Activated T-cell treated with anti-CD3 and anti-CD28 coated beads, Interleukin-2, amount 50 U/mL, for 4 hours (primary cell): ENCODE data around the gene SSBP3. TPM values are rescaled to one million over a fixed set of nuclear protein-coding genes. Genes with fewer than 3 reads are reported as not detected.

Source experiments
- ATAC-seq, 2 donors: fragments of 200-7000 bp; cut with Tn5 transposase; one replicate each; pipeline ENCODE4 v1.10.0; 2021
- DNase-seq: peaks from one replicate; pipeline ENCODE4 v3.0.0-alpha.2; 2020
- H3K27me3 Mint-ChIP-seq: one replicate; pipeline ENCODE4 v1.8.0; 2021; ENCODE audit warnings: low read depth, mixed read lengths
- H3K36me3 Mint-ChIP-seq: one replicate; pipeline ENCODE4 v1.8.0; 2022; ENCODE audit warnings: mixed read lengths; ENCODE audit not compliant: insufficient read depth
- H3K4me1 Mint-ChIP-seq: one replicate; pipeline ENCODE4 v1.8.0; 2021; ENCODE audit warnings: low read depth, mixed read lengths
- H3K4me3 Mint-ChIP-seq: one replicate; pipeline ENCODE4 v1.8.0; 2021; ENCODE audit warnings: mild to moderate bottlenecking, moderate library complexity, mixed read lengths
- H3K9me3 Mint-ChIP-seq: one replicate; pipeline ENCODE4 v1.8.0; 2021; ENCODE audit warnings: mixed read lengths
- total RNA-seq, 3 donors: library from RNA; stranded (reverse); gene quantifications; one replicate each; pipeline ENCODE4 v1.2.1, GENCODE V29; 2021

The SSBP3 gene
- total RNA-seq, 3 donors from 2014 or later, result 36.2 to 39.1 (median 37.5) TPM

- ATAC-seq (no peak), DNase-seq (no peak)
- no peaks in the 10 kb centered on the region for H3K36me3 Mint-ChIP-seq
- H3K4me3 Mint-ChIP-seq, result no peak overlapping the region
- no peaks in the 10 kb centered on the region for H3K27me3 Mint-ChIP-seq
- peaks cover 35% of the 10 kb centered on the region for H3K4me1 Mint-ChIP-seq
- H3K9me3 Mint-ChIP-seq, result no peaks in the 10 kb centered on the region
Measured at GRCh38 chr1:54335755-54336108, 70.5 kb downstream of the SSBP3 start.

- no peak overlapping the region for H3K4me3 Mint-ChIP-seq
Measured at GRCh38 chr1:54335011-54335754, 71.0 kb downstream of the SSBP3 start.

GRCh38 chr1:54332781-54333585 is 73.2 kb downstream of the SSBP3 start:
- no peaks in the 10 kb centered on the region for H3K27me3 Mint-ChIP-seq
- DNase-seq (no peak), ATAC-seq (no peak)
- H3K4me3 Mint-ChIP-seq, result no peak overlapping the region
- no peaks in the 10 kb centered on the region for H3K36me3 Mint-ChIP-seq
- H3K4me1 Mint-ChIP-seq, result peaks cover 36% of the 10 kb centered on the region
- H3K9me3 Mint-ChIP-seq, result no peaks in the 10 kb centered on the region

More at GRCh38 chr1:54335011-54335754, 71.0 kb downstream of the SSBP3 start:
- Mint-ChIP-seq H3K9me3 (no peaks in the 10 kb centered on the region), H3K36me3 (no peaks in the 10 kb centered on the region), H3K27me3 (no peaks in the 10 kb centered on the region), H3K4me1 (peaks cover 39% of the 10 kb centered on the region)
- DNase-seq (no peak), ATAC-seq (no peak)

GRCh38 chr1:54331843-54332463 is 74.2 kb downstream of the SSBP3 start:
- DNase-seq (no peak), ATAC-seq (no peak)
- Mint-ChIP-seq H3K4me1 (peaks cover 42% of the 10 kb centered on the region), H3K36me3 (no peaks in the 10 kb centered on the region), H3K4me3 (no peak overlapping the region), H3K27me3 (no peaks in the 10 kb centered on the region), H3K9me3 (no peaks in the 10 kb centered on the region)

- peaks cover 40% of the 10 kb centered on the region for H3K4me1 Mint-ChIP-seq
- no peak overlapping the region for H3K4me3 Mint-ChIP-seq
Measured at GRCh38 chr1:54331091-54331772, 75.0 kb downstream of the SSBP3 start.

GRCh38 chr1:54329312-54330003 is 76.7 kb downstream of the SSBP3 start:
- no peak overlapping the region for H3K4me3 Mint-ChIP-seq
- H3K36me3 Mint-ChIP-seq, result no peaks in the 10 kb centered on the region
- no peak for DNase-seq
- H3K9me3 Mint-ChIP-seq, result no peaks in the 10 kb centered on the region
- H3K27me3 Mint-ChIP-seq, result no peaks in the 10 kb centered on the region
- H3K4me1 Mint-ChIP-seq, result peaks cover 47% of the 10 kb centered on the region
- ATAC-seq, result no peak

More at GRCh38 chr1:54331091-54331772, 75.0 kb downstream of the SSBP3 start:
- ATAC-seq (no peak), DNase-seq (no peak)
- Mint-ChIP-seq H3K36me3 (no peaks in the 10 kb centered on the region), H3K9me3 (no peaks in the 10 kb centered on the region), H3K27me3 (no peaks in the 10 kb centered on the region)

GRCh38 chr1:54328066-54328636 is 78.0 kb downstream of the SSBP3 start:
- no peaks in the 10 kb centered on the region for H3K27me3 Mint-ChIP-seq
- DNase-seq, result no peak
- ATAC-seq, result no peak
- H3K36me3 Mint-ChIP-seq, result no peaks in the 10 kb centered on the region
- H3K4me3 Mint-ChIP-seq, result no peak overlapping the region
- H3K4me1 Mint-ChIP-seq, result peaks cover 49% of the 10 kb centered on the region
- H3K9me3 Mint-ChIP-seq, result no peaks in the 10 kb centered on the region

- Mint-ChIP-seq H3K4me3 (no peak overlapping the region), H3K4me1 (peaks cover 49% of the 10 kb centered on the region), H3K9me3 (no peaks in the 10 kb centered on the region), H3K27me3 (no peaks in the 10 kb centered on the region), H3K36me3 (no peaks in the 10 kb centered on the region)
- ATAC-seq, result no peak
- DNase-seq, result no peak
Measured at GRCh38 chr1:54327386-54328065, 78.7 kb downstream of the SSBP3 start.

GRCh38 chr1:54326543-54327385 is 79.4 kb downstream of the SSBP3 start:
- Mint-ChIP-seq H3K4me3 (no peak overlapping the region), H3K4me1 (peaks cover 47% of the 10 kb centered on the region), H3K36me3 (no peaks in the 10 kb centered on the region), H3K27me3 (no peaks in the 10 kb centered on the region), H3K9me3 (no peaks in the 10 kb centered on the region)
- ATAC-seq (no peak), DNase-seq (no peak)

GRCh38 chr1:54325703-54326461 is 80.3 kb downstream of the SSBP3 start:
- H3K4me1 Mint-ChIP-seq, result peaks cover 38% of the 10 kb centered on the region
- no peaks in the 10 kb centered on the region for H3K27me3 Mint-ChIP-seq
- no peaks in the 10 kb centered on the region for H3K36me3 Mint-ChIP-seq
- DNase-seq (no peak), ATAC-seq (no peak)
- H3K9me3 Mint-ChIP-seq, result no peaks in the 10 kb centered on the region
- no peak overlapping the region for H3K4me3 Mint-ChIP-seq

GRCh38 chr1:54325284-54325683 is 80.9 kb downstream of the SSBP3 start:
- Mint-ChIP-seq H3K36me3 (peaks cover 4% of the 10 kb centered on the region), H3K9me3 (no peaks in the 10 kb centered on the region)

More at GRCh38 chr1:54325284-54325683, 80.9 kb downstream of the SSBP3 start:
- ATAC-seq (no peak), DNase-seq (no peak)
- H3K4me3 Mint-ChIP-seq, result no peak overlapping the region
- H3K4me1 Mint-ChIP-seq, result peaks cover 40% of the 10 kb centered on the region
- no peaks in the 10 kb centered on the region for H3K27me3 Mint-ChIP-seq
